A549 (cell line): ENCODE data around the gene MYOM1.

Experiments
- CBX2 ChIP-seq: fragments of 200-600 bp; sonication (generic); IDR thresholded peaks from 2 replicates; pipeline ENCODE4 v1.6.1; 2016; ENCODE audit warnings: low read depth, mild to moderate bottlenecking, borderline replicate concordance
- CHD2 ChIP-seq: fragments of 150-350 bp; IDR thresholded peaks from 2 replicates; pipeline ENCODE4 v1.6.1; 2014; ENCODE audit warnings: low read length; ENCODE audit not compliant: partially characterized antibody
- EP300 ChIP-seq, 2 experiments: fragments of >200 bp; sonication (Bioruptor Twin); formaldehyde crosslinking; IDR thresholded peaks; 2 replicates in 1 of 2; 3 replicates in 1 of 2; pipeline ENCODE4 v1.6.1; 2016 to 2017
- HOXB5 ChIP-seq: fragments of 250-450 bp; sonication (Bioruptor Pico); IDR thresholded peaks from 2 replicates; pipeline ENCODE4 v1.5.0; 2020; ENCODE audit warnings: mild to moderate bottlenecking, moderate library complexity
- JUNB ChIP-seq: fragments of >200 bp; sonication (Bioruptor Twin); formaldehyde crosslinking; IDR thresholded peaks from 2 replicates; pipeline ENCODE4 v1.6.1; 2016
- PHF8 ChIP-seq: fragments of 200-600 bp; sonication (generic); IDR thresholded peaks from 2 replicates; pipeline ENCODE4 v1.6.1; 2016; ENCODE audit warnings: low read depth, mild to moderate bottlenecking, antibody characterized with exemption, moderate library complexity, borderline replicate concordance
- POLR2A ChIP-seq: IDR thresholded peaks from 2 replicates; pipeline ENCODE4 v1.6.1; 2012; ENCODE audit warnings: mild to moderate bottlenecking, low read length
- POLR2AphosphoS2 ChIP-seq: conservative IDR thresholded peaks from 2 replicates; pipeline ENCODE4 v1.6.1; 2012; ENCODE audit warnings: low read length, improper control_type of control experiment, inconsistent platforms
- SMC3 ChIP-seq: fragments of >200 bp; sonication (Bioruptor Twin); formaldehyde crosslinking; IDR thresholded peaks from 3 replicates; pipeline ENCODE4 v1.6.1; 2018; ENCODE audit warnings: inconsistent platforms
- SREBF2 ChIP-seq: fragments of 450-650 bp; IDR thresholded peaks from 2 replicates; pipeline ENCODE4 v1.6.1; 2014; ENCODE audit warnings: mild to moderate bottlenecking, moderate library complexity
- TF ChIP-seq, protein P1 (sequence below): fragments of 200-600 bp; sonication (generic); IDR thresholded peaks from 2 replicates; pipeline ENCODE4 v1.6.1; 2016; ENCODE audit warnings: antibody characterized with exemption, mild to moderate bottlenecking, moderate library complexity
- TF ChIP-seq, protein P2 (sequence below): fragments of >200 bp; sonication (Bioruptor Twin); formaldehyde crosslinking; IDR thresholded peaks from 3 replicates; pipeline ENCODE4 v1.5.1; 2016
- TF ChIP-seq, protein P3 (sequence below): IDR thresholded peaks from 2 replicates; pipeline ENCODE4 v1.6.1; 2012

DNA sequence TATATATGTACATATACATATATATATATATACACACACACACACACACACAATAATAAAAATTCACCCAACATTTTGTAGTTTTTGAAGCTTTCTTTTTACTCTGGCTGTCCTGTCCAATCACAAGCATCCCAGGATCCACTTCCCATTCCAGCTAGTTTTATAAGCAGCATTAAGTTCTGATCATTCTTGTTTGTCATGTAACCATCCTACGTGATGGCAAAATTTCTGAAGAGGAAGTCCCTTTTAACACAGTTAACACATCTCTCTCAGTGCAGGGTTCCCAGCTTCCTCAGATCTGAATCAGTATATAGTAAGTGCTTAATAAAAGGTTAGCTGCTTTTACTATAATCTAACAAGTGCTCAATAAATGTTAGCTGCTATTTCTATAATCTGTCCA lies 26.4 kb downstream of the MYOM1 start:
- TF ChIP-seq, protein P1, sequence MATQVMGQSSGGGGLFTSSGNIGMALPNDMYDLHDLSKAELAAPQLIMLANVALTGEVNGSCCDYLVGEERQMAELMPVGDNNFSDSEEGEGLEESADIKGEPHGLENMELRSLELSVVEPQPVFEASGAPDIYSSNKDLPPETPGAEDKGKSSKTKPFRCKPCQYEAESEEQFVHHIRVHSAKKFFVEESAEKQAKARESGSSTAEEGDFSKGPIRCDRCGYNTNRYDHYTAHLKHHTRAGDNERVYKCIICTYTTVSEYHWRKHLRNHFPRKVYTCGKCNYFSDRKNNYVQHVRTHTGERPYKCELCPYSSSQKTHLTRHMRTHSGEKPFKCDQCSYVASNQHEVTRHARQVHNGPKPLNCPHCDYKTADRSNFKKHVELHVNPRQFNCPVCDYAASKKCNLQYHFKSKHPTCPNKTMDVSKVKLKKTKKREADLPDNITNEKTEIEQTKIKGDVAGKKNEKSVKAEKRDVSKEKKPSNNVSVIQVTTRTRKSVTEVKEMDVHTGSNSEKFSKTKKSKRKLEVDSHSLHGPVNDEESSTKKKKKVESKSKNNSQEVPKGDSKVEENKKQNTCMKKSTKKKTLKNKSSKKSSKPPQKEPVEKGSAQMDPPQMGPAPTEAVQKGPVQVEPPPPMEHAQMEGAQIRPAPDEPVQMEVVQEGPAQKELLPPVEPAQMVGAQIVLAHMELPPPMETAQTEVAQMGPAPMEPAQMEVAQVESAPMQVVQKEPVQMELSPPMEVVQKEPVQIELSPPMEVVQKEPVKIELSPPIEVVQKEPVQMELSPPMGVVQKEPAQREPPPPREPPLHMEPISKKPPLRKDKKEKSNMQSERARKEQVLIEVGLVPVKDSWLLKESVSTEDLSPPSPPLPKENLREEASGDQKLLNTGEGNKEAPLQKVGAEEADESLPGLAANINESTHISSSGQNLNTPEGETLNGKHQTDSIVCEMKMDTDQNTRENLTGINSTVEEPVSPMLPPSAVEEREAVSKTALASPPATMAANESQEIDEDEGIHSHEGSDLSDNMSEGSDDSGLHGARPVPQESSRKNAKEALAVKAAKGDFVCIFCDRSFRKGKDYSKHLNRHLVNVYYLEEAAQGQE = no peak
- TF ChIP-seq SMC3 = no peak
- TF ChIP-seq, protein P2, sequence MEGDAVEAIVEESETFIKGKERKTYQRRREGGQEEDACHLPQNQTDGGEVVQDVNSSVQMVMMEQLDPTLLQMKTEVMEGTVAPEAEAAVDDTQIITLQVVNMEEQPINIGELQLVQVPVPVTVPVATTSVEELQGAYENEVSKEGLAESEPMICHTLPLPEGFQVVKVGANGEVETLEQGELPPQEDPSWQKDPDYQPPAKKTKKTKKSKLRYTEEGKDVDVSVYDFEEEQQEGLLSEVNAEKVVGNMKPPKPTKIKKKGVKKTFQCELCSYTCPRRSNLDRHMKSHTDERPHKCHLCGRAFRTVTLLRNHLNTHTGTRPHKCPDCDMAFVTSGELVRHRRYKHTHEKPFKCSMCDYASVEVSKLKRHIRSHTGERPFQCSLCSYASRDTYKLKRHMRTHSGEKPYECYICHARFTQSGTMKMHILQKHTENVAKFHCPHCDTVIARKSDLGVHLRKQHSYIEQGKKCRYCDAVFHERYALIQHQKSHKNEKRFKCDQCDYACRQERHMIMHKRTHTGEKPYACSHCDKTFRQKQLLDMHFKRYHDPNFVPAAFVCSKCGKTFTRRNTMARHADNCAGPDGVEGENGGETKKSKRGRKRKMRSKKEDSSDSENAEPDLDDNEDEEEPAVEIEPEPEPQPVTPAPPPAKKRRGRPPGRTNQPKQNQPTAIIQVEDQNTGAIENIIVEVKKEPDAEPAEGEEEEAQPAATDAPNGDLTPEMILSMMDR = no peak
- TF ChIP-seq CHD2 = no peak
- no peak for TF ChIP-seq CBX2
- TF ChIP-seq HOXB5 = no peak
- TF ChIP-seq EP300 (IDR thresholded peaks at IDR 0.05) = no peak
- no peak for TF ChIP-seq JUNB
- TF ChIP-seq, protein P3, sequence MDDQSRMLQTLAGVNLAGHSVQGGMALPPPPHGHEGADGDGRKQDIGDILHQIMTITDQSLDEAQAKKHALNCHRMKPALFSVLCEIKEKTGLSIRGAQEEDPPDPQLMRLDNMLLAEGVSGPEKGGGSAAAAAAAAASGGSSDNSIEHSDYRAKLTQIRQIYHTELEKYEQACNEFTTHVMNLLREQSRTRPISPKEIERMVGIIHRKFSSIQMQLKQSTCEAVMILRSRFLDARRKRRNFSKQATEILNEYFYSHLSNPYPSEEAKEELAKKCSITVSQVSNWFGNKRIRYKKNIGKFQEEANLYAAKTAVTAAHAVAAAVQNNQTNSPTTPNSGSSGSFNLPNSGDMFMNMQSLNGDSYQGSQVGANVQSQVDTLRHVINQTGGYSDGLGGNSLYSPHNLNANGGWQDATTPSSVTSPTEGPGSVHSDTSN = no peak
- TF ChIP-seq POLR2AphosphoS2 = no peak
- no peak for TF ChIP-seq POLR2A
- no peak for TF ChIP-seq PHF8
- TF ChIP-seq SREBF2 = no peak
